ENCODE measurements around the gene UCN. TPM values are rescaled to one million over a fixed set of nuclear protein-coding genes. Genes with fewer than 3 reads are reported as not detected.

The UCN gene
- total RNA-seq, 1 donor, result 0.36 TPM

GRCh38 chr2:27265536-27265870 is 42.7 kb downstream of the UCN start:
- H3K36me3 ChIP-seq (ENCODE audit: insufficient read depth, low read length), result no peaks in the 10 kb centered on the region
- no peak overlapping the region for H3K27ac ChIP-seq (ENCODE audit: low read depth, low read length)
- H4K20me1 ChIP-seq (ENCODE audit: insufficient read depth, low read length), result peaks cover 2% of the 10 kb centered on the region
- H3K4me2 ChIP-seq (ENCODE audit: insufficient read depth, low read length), result no peak overlapping the region
- H2AFZ ChIP-seq (ENCODE audit: low read length), result no peak overlapping the region
- H3K79me2 ChIP-seq (ENCODE audit: insufficient read depth, low read length), result no peaks in the 10 kb centered on the region
- no peak for TF ChIP-seq CTCF (IDR thresholded peaks at IDR 0.05; ENCODE audit: extremely low read depth, low read depth, low read length)
- no peaks in the 10 kb centered on the region for H3K9me3 ChIP-seq (ENCODE audit: low read depth, low read length)
- H3K4me1 ChIP-seq (ENCODE audit: insufficient read depth, low read length), result no peaks in the 10 kb centered on the region
- DNase-seq (ENCODE audit: insufficient read length, low spot score, missing footprints), result peak; percentile 59
- no peak overlapping the region for H3K4me3 ChIP-seq (ENCODE audit: insufficient read depth, low read length)
- H3K27me3 ChIP-seq (ENCODE audit: insufficient read depth, low read length), result peaks cover 77% of the 10 kb centered on the region

GRCh38 chr2:27264753-27265535 is 43.3 kb downstream of the UCN start:
- DNase-seq (ENCODE audit: insufficient read length, low spot score, missing footprints), result peak; percentile 96
- peak; percentile 34 for TF ChIP-seq CTCF (IDR thresholded peaks at IDR 0.05; ENCODE audit: extremely low read depth, low read depth, low read length)

GRCh38 chr2:27264253-27264752 is 43.9 kb downstream of the UCN start:
- Histone ChIP-seq H2AFZ (ENCODE audit: low read length) (no peak overlapping the region), H3K4me3 (ENCODE audit: insufficient read depth, low read length) (no peak overlapping the region), H4K20me1 (ENCODE audit: insufficient read depth, low read length) (peaks cover 2% of the 10 kb centered on the region), H3K27me3 (ENCODE audit: insufficient read depth, low read length) (peaks cover 88% of the 10 kb centered on the region), H3K9me3 (ENCODE audit: low read depth, low read length) (no peaks in the 10 kb centered on the region), H3K4me1 (ENCODE audit: insufficient read depth, low read length) (no peaks in the 10 kb centered on the region), H3K79me2 (ENCODE audit: insufficient read depth, low read length) (no peaks in the 10 kb centered on the region), H3K36me3 (ENCODE audit: insufficient read depth, low read length) (no peaks in the 10 kb centered on the region), H3K4me2 (ENCODE audit: insufficient read depth, low read length) (no peak overlapping the region), H3K27ac (ENCODE audit: low read depth, low read length) (no peak overlapping the region)
- peak; percentile 77 for DNase-seq (ENCODE audit: insufficient read length, low spot score, missing footprints)
- no peak for TF ChIP-seq CTCF (IDR thresholded peaks at IDR 0.05; ENCODE audit: extremely low read depth, low read depth, low read length)

More at GRCh38 chr2:27264753-27265535, 43.3 kb downstream of the UCN start:
- no peak overlapping the region for H2AFZ ChIP-seq (ENCODE audit: low read length)
- H3K4me3 ChIP-seq (ENCODE audit: insufficient read depth, low read length), result peak overlapping the region; percentile 42
- no peaks in the 10 kb centered on the region for H3K9me3 ChIP-seq (ENCODE audit: low read depth, low read length)
- H3K27me3 ChIP-seq (ENCODE audit: insufficient read depth, low read length), result peaks cover 82% of the 10 kb centered on the region
- H3K4me2 ChIP-seq (ENCODE audit: insufficient read depth, low read length), result peak overlapping the region; percentile 55
- no peaks in the 10 kb centered on the region for H3K4me1 ChIP-seq (ENCODE audit: insufficient read depth, low read length)
- H3K27ac ChIP-seq (ENCODE audit: low read depth, low read length), result no peak overlapping the region
- H3K36me3 ChIP-seq (ENCODE audit: insufficient read depth, low read length), result no peaks in the 10 kb centered on the region
- H3K79me2 ChIP-seq (ENCODE audit: insufficient read depth, low read length), result no peaks in the 10 kb centered on the region
- H4K20me1 ChIP-seq (ENCODE audit: insufficient read depth, low read length), result peaks cover 2% of the 10 kb centered on the region
